ENCODE results near the gene APEX1.
"Not testable (repeated sequence)": the region's sequence is repeated elsewhere in the genome, so short reads cannot be mapped to it uniquely, and the experiment has no call there.

Gene APEX1

GRCh38 chr14:20498622-20499021 is 43.6 kb downstream of the APEX1 start:
- Histone ChIP-seq H3K4me1 (ENCODE audit: control insufficient read depth, insufficient read depth, low read length, poor library complexity, severe bottlenecking) (no peaks in the 10 kb centered on the region), H3K9me3 (ENCODE audit: control insufficient read depth, low read length) (no peaks in the 10 kb centered on the region), H3K4me3 (ENCODE audit: extremely low read depth, insufficient read depth, low read length, poor library complexity, severe bottlenecking) (no peak overlapping the region), H3K36me3 (ENCODE audit: control insufficient read depth, insufficient read depth, low read length) (no peaks in the 10 kb centered on the region), H3K27ac (ENCODE audit: low read depth, low read length, severe bottlenecking) (no peak overlapping the region)
- 86 to 92% methylated on average over 1 of the region's 2 CpGs for WGBS, 2 experiments (ENCODE audit: insufficient coverage in 2 of 2)

GRCh38 chr14:20499108-20499507 is 44.1 kb downstream of the APEX1 start:
- no peaks in the 10 kb centered on the region for H3K9me3 ChIP-seq (ENCODE audit: control insufficient read depth, low read length)
- no peaks in the 10 kb centered on the region for H3K36me3 ChIP-seq (ENCODE audit: control insufficient read depth, insufficient read depth, low read length)
- 59 to 67% methylated on average over 3 of the region's 4 CpGs for WGBS, 2 experiments (ENCODE audit: insufficient coverage in 2 of 2)
- no peak overlapping the region for H3K27ac ChIP-seq (ENCODE audit: low read depth, low read length, severe bottlenecking)
- H3K4me1 ChIP-seq (ENCODE audit: control insufficient read depth, insufficient read depth, low read length, poor library complexity, severe bottlenecking): no peaks in the 10 kb centered on the region
- H3K4me3 ChIP-seq (ENCODE audit: extremely low read depth, insufficient read depth, low read length, poor library complexity, severe bottlenecking): no peak overlapping the region

DNA sequence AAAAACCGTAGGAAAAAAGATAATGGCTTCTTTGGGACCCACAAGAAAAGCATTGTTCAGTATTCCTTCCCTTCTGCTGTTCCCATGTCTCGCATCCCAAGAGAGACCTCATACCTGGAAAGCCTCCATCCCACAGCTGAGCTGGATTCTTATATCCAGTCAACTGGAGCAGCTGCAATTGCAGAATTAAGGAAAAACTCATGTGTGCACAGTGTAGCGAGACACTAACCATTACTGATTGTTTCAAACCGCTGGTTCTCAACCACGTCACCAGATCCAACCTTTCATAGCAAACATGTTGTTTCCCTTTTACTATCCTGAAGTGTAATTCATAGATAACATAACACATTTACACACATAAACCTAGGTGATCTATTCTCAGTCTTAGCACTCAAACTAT is 44.9 kb downstream of the APEX1 start:
- no peaks in the 10 kb centered on the region for H3K36me3 ChIP-seq (ENCODE audit: control insufficient read depth, insufficient read depth, low read length)
- H3K4me1 ChIP-seq (ENCODE audit: control insufficient read depth, insufficient read depth, low read length, poor library complexity, severe bottlenecking): no peaks in the 10 kb centered on the region
- WGBS, 2 experiments (ENCODE audit: insufficient coverage in 2 of 2): 83 to 91% methylated on average over 5 of the region's 5 CpGs
- no peaks in the 10 kb centered on the region for H3K9me3 ChIP-seq (ENCODE audit: control insufficient read depth, low read length)
- H3K27ac ChIP-seq (ENCODE audit: low read depth, low read length, severe bottlenecking): no peak overlapping the region
- H3K4me3 ChIP-seq (ENCODE audit: extremely low read depth, insufficient read depth, low read length, poor library complexity, severe bottlenecking): no peak overlapping the region

- H3K27ac ChIP-seq (ENCODE audit: low read depth, low read length, severe bottlenecking): no peak overlapping the region
- H3K4me3 ChIP-seq (ENCODE audit: extremely low read depth, insufficient read depth, low read length, poor library complexity, severe bottlenecking): no peak overlapping the region
- H3K36me3 ChIP-seq (ENCODE audit: control insufficient read depth, insufficient read depth, low read length): no peaks in the 10 kb centered on the region
- 100% methylated on average over 2 of the region's 2 CpGs; no CpG with 5 or more reads in 1 of the 2 experiments for WGBS, 2 experiments (ENCODE audit: insufficient coverage in 2 of 2)
- no peaks in the 10 kb centered on the region for H3K9me3 ChIP-seq (ENCODE audit: control insufficient read depth, low read length)
- H3K4me1 ChIP-seq (ENCODE audit: control insufficient read depth, insufficient read depth, low read length, poor library complexity, severe bottlenecking): no peaks in the 10 kb centered on the region
Measured at GRCh38 chr14:20501346-20501745, 46.3 kb downstream of the APEX1 start.

DNA sequence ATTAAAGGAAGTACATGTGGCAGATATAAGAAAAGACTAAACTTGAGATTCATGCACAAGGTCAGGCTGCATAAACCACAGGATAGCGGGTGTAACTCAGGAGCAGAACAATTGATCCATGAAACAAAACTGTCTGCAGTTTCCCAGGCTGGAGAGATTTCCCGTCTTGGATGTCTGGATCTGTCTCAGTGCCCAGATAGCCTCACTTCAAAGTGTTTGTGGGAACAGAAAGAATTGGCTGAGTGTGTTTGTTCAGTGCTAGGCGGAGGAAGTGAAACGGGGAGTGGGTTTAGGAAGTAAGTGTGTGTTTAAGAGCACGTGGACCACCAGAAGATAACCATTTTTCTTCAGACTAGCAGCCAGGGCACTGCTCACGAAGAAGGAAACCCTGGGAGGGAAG is 48.9 kb downstream of the APEX1 start:
- Histone ChIP-seq H3K4me1 (ENCODE audit: control insufficient read depth, insufficient read depth, low read length, poor library complexity, severe bottlenecking) (no peaks in the 10 kb centered on the region), H3K9me3 (ENCODE audit: control insufficient read depth, low read length) (no peaks in the 10 kb centered on the region), H3K36me3 (ENCODE audit: control insufficient read depth, insufficient read depth, low read length) (no peaks in the 10 kb centered on the region), H3K4me3 (ENCODE audit: extremely low read depth, insufficient read depth, low read length, poor library complexity, severe bottlenecking) (no peak overlapping the region), H3K27ac (ENCODE audit: low read depth, low read length, severe bottlenecking) (no peak overlapping the region)
- 85 to 88% methylated on average over 3 of the region's 6 CpGs for WGBS, 2 experiments (ENCODE audit: insufficient coverage in 2 of 2)

DNA sequence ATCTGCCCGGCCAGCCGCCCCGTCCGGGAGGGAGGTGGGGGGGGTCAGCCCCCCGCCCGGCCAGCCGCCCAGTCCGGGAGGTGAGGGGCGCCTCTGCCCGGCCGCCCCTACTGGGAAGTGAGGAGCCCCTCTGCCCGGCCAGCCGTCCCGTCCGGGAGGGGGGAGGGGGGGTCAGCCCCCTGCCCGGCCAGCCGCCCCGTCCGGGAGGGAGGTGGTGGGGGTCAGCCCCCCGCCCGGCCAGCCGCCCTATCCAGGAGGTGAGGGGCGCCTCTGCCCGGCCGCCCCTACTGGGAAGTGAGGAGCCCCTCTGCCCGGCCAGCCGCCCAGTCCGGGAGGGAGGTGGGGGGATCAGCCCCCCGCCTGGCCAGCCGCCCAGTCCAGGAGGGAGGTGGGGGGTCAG is 51.2 kb downstream of the APEX1 start:
- not testable (repeated sequence) for H3K4me3 ChIP-seq (ENCODE audit: extremely low read depth, insufficient read depth, low read length, poor library complexity, severe bottlenecking); H3K4me1 ChIP-seq (ENCODE audit: control insufficient read depth, insufficient read depth, low read length, poor library complexity, severe bottlenecking); H3K9me3 ChIP-seq (ENCODE audit: control insufficient read depth, low read length); H3K27ac ChIP-seq (ENCODE audit: low read depth, low read length, severe bottlenecking); H3K36me3 ChIP-seq (ENCODE audit: control insufficient read depth, insufficient read depth, low read length)
- no CpG with 5 or more reads among the region's 30 CpGs for WGBS, 2 experiments (ENCODE audit: insufficient coverage in 2 of 2)

DNA sequence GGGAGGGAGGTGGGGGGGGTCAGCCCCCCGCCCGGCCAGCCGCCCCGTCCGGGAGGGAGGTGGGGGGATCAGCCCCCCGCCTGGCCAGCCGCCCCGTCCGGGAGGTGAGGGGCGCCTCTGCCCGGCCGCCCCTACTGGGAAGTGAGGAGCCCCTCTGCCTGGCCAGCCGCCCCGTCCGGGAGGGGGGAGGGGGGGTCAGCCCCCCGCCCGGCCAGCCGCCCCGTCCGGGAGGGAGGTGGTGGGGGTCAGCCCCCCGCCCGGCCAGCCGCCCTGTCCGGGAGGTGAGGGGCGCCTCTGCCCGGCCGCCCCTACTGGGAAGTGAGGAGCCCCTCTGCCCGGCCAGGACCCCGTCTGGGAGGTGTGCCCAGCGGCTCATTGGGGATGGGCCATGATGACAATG is 51.7 kb downstream of the APEX1 start:
- not testable (repeated sequence) for H3K4me3 ChIP-seq (ENCODE audit: extremely low read depth, insufficient read depth, low read length, poor library complexity, severe bottlenecking); H3K27ac ChIP-seq (ENCODE audit: low read depth, low read length, severe bottlenecking); H3K9me3 ChIP-seq (ENCODE audit: control insufficient read depth, low read length); H3K4me1 ChIP-seq (ENCODE audit: control insufficient read depth, insufficient read depth, low read length, poor library complexity, severe bottlenecking); H3K36me3 ChIP-seq (ENCODE audit: control insufficient read depth, insufficient read depth, low read length)
- WGBS, 2 experiments (ENCODE audit: insufficient coverage in 2 of 2): no CpG with 5 or more reads among the region's 30 CpGs

Data from mesodermal cell (in vitro differentiated cells).